ENCODE measurements around the gene VCPKMT. TPM values are rescaled to one million over a fixed set of nuclear protein-coding genes. Genes with fewer than 3 reads are reported as not detected.

The VCPKMT gene
- total RNA-seq (3.8 and 4.8 TPM in 2 replicates), polyA plus RNA-seq (8.7 and 10.7 TPM in 2 replicates)

DNA sequence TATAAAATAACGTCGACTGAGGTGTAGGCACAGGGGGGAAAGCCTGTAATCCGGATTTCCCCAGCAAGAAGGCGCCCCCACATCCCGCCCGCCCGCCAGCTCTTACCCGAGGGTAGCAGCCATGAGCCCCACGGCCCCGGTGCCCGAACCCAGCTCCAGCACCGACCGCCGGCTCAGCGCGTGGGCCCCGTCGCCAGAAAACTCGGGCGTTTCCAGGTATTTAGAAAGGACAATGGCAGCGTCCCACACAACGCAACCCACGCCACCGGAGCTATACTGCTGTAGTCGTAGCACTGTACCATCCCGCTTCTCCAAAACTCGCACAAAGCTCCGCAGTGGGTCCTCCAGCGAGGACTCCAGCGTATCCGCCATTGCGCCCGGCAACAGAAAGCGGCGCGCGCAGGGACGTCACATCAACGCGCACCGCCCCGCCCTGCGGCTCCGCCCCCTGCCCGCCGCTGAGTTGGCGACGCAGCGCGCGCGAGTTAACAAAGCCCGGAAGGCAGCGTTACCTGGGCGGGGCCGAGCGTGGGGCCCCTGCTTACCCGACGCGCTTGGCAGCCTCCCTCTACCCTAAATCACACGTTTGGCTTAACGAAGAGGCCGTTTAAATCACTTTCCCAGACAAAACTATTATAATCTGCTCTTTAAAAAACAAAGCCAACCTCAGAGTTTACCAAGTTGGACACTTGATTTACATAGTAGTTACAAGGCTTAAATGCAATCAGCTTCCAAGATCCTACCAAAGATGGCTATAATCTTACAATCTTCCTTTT lies at the start of gene VCPKMT:
Gene VCPKMT (minus strand): TSS at position 392 of the 776 bp plus-strand sequence. CDS start 20 bp downstream, at position 372.
- Histone ChIP-seq H3K9me3 (ENCODE audit: low read depth) (no peaks in the 10 kb centered on the region), H3K4me1 (ENCODE audit: low read depth) (peaks cover 9% of the 10 kb centered on the region), H3K27ac (peak within 1 kb of the TSS; percentile 89), H3K36me3 (peaks cover 39% of the 10 kb centered on the region), H3K4me3 (peak within 1 kb of the TSS; percentile 88), H3K27me3 (no peaks in the 10 kb centered on the region)
- TF ChIP-seq, protein P1, sequence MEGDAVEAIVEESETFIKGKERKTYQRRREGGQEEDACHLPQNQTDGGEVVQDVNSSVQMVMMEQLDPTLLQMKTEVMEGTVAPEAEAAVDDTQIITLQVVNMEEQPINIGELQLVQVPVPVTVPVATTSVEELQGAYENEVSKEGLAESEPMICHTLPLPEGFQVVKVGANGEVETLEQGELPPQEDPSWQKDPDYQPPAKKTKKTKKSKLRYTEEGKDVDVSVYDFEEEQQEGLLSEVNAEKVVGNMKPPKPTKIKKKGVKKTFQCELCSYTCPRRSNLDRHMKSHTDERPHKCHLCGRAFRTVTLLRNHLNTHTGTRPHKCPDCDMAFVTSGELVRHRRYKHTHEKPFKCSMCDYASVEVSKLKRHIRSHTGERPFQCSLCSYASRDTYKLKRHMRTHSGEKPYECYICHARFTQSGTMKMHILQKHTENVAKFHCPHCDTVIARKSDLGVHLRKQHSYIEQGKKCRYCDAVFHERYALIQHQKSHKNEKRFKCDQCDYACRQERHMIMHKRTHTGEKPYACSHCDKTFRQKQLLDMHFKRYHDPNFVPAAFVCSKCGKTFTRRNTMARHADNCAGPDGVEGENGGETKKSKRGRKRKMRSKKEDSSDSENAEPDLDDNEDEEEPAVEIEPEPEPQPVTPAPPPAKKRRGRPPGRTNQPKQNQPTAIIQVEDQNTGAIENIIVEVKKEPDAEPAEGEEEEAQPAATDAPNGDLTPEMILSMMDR (IDR thresholded peaks at IDR 0.05; ENCODE audit: low read depth, low read length) = no peak
- DNase-seq (ENCODE audit: low read depth in 1 of 2, low spot score in 1 of 2) = peak; percentile 94 to 95

DNA sequence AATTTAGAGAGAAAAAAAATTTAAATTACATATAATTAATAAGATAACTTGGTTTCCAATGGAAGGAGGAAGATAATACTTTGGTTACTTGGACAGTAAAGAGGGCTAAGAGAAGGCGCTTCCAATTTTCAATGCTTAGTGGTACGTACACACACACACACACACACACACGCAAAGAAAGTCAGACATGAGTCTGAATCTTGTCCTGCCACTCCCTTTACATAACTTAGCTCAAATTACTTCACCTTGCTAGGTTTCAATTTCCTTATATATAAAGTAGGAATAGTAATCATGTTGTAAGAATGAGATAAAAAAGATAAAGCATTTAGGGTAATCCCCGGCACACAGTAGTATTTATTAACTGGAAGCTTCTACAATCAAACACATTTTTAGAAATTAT lies 39.7 kb upstream of the VCPKMT start:
- no peaks in the 10 kb centered on the region for H3K27me3 ChIP-seq
- DNase-seq (ENCODE audit: low read depth in 1 of 2, low spot score in 1 of 2) = no peak
- H3K27ac ChIP-seq = no peak overlapping the region
- peaks cover 56% of the 10 kb centered on the region for H3K36me3 ChIP-seq
- no peak overlapping the region for H3K4me3 ChIP-seq
- TF ChIP-seq, protein P1 (IDR thresholded peaks at IDR 0.05; ENCODE audit: low read depth, low read length) = no peak
- no peaks in the 10 kb centered on the region for H3K9me3 ChIP-seq (ENCODE audit: low read depth)
- no peaks in the 10 kb centered on the region for H3K4me1 ChIP-seq (ENCODE audit: low read depth)

DNA sequence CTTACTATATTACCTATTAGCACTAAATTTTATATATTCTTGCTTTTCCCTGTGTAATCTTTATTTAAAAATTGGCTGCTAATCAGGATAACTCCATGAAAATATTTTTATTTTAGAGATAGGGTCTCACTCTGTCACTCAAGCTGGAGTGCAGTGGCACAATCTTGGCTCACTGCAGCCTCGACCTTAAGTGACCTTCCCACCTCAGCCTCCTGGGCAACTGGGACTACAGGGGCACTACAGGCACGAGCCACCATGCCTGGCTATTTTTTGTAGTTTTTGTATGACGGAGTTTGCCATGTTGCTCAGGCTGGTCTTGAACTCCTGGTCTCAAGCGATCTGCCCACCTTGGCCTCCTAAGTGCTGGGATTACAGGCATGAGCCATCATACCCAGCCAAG lies 32.4 kb upstream of the VCPKMT start:
- H3K4me1 ChIP-seq (ENCODE audit: low read depth) = no peaks in the 10 kb centered on the region
- H3K27ac ChIP-seq = no peak overlapping the region
- TF ChIP-seq, protein P1 (IDR thresholded peaks at IDR 0.05; ENCODE audit: low read depth, low read length) = no peak
- no peaks in the 10 kb centered on the region for H3K27me3 ChIP-seq
- peaks cover 29% of the 10 kb centered on the region for H3K36me3 ChIP-seq
- no peak for DNase-seq (ENCODE audit: low read depth in 1 of 2, low spot score in 1 of 2)
- no peak overlapping the region for H3K4me3 ChIP-seq
- no peaks in the 10 kb centered on the region for H3K9me3 ChIP-seq (ENCODE audit: low read depth)

DNA sequence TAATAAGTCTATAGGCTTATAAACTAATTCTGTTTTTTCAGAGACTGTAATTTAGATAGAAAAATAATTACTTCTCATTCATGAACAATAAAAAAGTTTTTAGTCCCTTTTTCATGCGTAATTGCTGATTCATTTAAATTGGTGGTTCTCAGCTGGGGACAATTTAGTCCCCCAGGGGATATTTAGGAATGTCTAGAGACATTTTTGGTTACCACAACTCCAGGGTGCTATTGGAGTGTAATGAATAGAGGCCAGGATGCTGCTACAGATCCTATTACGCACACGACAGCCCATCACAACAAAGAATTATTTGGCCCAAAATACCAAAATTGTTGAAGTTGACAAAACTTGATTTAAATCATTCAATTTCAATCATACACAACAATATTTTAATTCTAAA lies 22.8 kb upstream of the VCPKMT start:
- no peak overlapping the region for H3K4me3 ChIP-seq
- H3K36me3 ChIP-seq = peaks cover 2% of the 10 kb centered on the region
- peak in 1 of 2 donors; percentile 19 for DNase-seq (ENCODE audit: low read depth in 1 of 2, low spot score in 1 of 2)
- no peaks in the 10 kb centered on the region for H3K9me3 ChIP-seq (ENCODE audit: low read depth)
- H3K27me3 ChIP-seq = no peaks in the 10 kb centered on the region
- TF ChIP-seq, protein P1 (IDR thresholded peaks at IDR 0.05; ENCODE audit: low read depth, low read length) = no peak
- no peak overlapping the region for H3K27ac ChIP-seq
- H3K4me1 ChIP-seq (ENCODE audit: low read depth) = no peaks in the 10 kb centered on the region

DNA sequence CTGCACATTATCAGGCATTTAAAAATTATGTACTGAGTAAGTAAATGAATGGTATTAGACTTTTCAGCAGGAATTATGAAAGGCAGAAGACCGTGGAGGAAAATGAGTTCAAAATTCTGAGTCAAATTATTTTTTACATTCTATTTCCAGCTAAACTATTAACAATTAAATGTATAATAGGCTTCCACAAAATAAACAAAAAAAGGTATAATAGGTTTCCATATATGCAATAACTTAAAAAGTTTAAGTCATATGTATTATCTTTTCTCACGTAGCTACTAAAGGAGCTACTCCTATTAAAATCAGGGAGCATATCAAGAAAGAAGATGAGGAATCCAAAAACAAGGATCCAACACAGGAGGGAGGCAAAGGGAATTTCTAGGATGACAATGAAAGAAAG lies 11.4 kb upstream of the VCPKMT start:
- no peak overlapping the region for H3K27ac ChIP-seq
- H3K27me3 ChIP-seq = no peaks in the 10 kb centered on the region
- TF ChIP-seq, protein P1 (IDR thresholded peaks at IDR 0.05; ENCODE audit: low read depth, low read length) = no peak
- peaks cover 39% of the 10 kb centered on the region for H3K36me3 ChIP-seq
- no peaks in the 10 kb centered on the region for H3K4me1 ChIP-seq (ENCODE audit: low read depth)
- H3K9me3 ChIP-seq (ENCODE audit: low read depth) = no peaks in the 10 kb centered on the region
- no peak overlapping the region for H3K4me3 ChIP-seq
- no peak for DNase-seq (ENCODE audit: low read depth in 1 of 2, low spot score in 1 of 2)

Data from cardiac muscle cell (in vitro differentiated cells and primary cell).